ENCODE results near the gene TBX19. TPM values are rescaled to one million over a fixed set of nuclear protein-coding genes. Genes with fewer than 3 reads are reported as not detected.

Gene TBX19
- total and polyA plus RNA-seq, 4 donors = 1.0 to 3.6 (median 1.7) TPM

- TF ChIP-seq CTCF (IDR thresholded peaks at IDR 0.05; ENCODE audit: control extremely low read depth, extremely low read depth) = no peak
- Histone ChIP-seq H3K36me3 (ENCODE audit: control insufficient read depth in 4 of 4, insufficient read depth in 4 of 4, low read length in 4 of 4) (peaks cover 5 to 21% (median 13%) of the 10 kb centered on the region in 4 donors), H3K27me3 (ENCODE audit: control insufficient read depth in 3 of 3, insufficient read depth in 3 of 3, low read length in 2 of 3) (no peaks in the 10 kb centered on the region), H3K9me3 (ENCODE audit: control insufficient read depth in 4 of 4, insufficient read depth in 3 of 4, low read length in 3 of 4) (peaks cover 0 to 8% (median 5%) of the 10 kb centered on the region in 4 donors), H3K4me3 (no peak overlapping the region), H3K9ac (ENCODE audit: insufficient read depth in 1 of 2, low read length in 2 of 2) (no peak overlapping the region), H3K4me1 (ENCODE audit: control insufficient read depth in 5 of 5, insufficient read depth in 5 of 5, low read length in 5 of 5) (peaks cover 0 to 2% (median 0%) of the 10 kb centered on the region in 5 donors), H3K27ac (ENCODE audit: low read depth in 1 of 2, low read length in 1 of 2) (no peak overlapping the region)
- WGBS, 2 donors = 81 to 84% methylated on average over 3 of the region's 3 CpGs
- no peak for DNase-seq
- no peak for ATAC-seq (ENCODE audit: insufficient read depth, low FRiP score)
Observed at GRCh38 chr1:168252204-168252733, 28.4 kb upstream of the TBX19 start.

- TF ChIP-seq CTCF (IDR thresholded peaks at IDR 0.05; ENCODE audit: control extremely low read depth, extremely low read depth) = no peak
- peaks cover 0 to 8% (median 3%) of the 10 kb centered on the region in 5 donors for H3K4me1 ChIP-seq (ENCODE audit: control insufficient read depth in 5 of 5, insufficient read depth in 5 of 5, low read length in 5 of 5)
- H3K9me3 ChIP-seq (ENCODE audit: control insufficient read depth in 4 of 4, insufficient read depth in 3 of 4, low read length in 3 of 4) = peaks cover 0 to 8% (median 5%) of the 10 kb centered on the region in 4 donors
- H3K9ac ChIP-seq (ENCODE audit: insufficient read depth in 1 of 2, low read length in 2 of 2) = no peak overlapping the region
- ATAC-seq (ENCODE audit: insufficient read depth, low FRiP score) = no peak
- 94 to 98% methylated on average over 2 of the region's 2 CpGs for WGBS, 2 donors
- H3K36me3 ChIP-seq (ENCODE audit: control insufficient read depth in 4 of 4, insufficient read depth in 4 of 4, low read length in 4 of 4) = peaks cover 0 to 11% (median 6%) of the 10 kb centered on the region in 4 donors
- H3K27me3 ChIP-seq (ENCODE audit: control insufficient read depth in 3 of 3, insufficient read depth in 3 of 3, low read length in 2 of 3) = no peaks in the 10 kb centered on the region
- no peak for DNase-seq
- H3K4me3 ChIP-seq = no peak overlapping the region
- H3K27ac ChIP-seq (ENCODE audit: low read depth in 1 of 2, low read length in 1 of 2) = no peak overlapping the region
Observed at GRCh38 chr1:168256164-168256563, 24.5 kb upstream of the TBX19 start.

GRCh38 chr1:168257397-168257796 is 23.3 kb upstream of the TBX19 start:
- WGBS, 2 donors = 68 to 73% methylated on average over 2 of the region's 2 CpGs

More at GRCh38 chr1:168257397-168257796, 23.3 kb upstream of the TBX19 start:
- Histone ChIP-seq H3K27me3 (ENCODE audit: control insufficient read depth in 3 of 3, insufficient read depth in 3 of 3, low read length in 2 of 3) (no peaks in the 10 kb centered on the region), H3K9me3 (ENCODE audit: control insufficient read depth in 4 of 4, insufficient read depth in 3 of 4, low read length in 3 of 4) (peaks cover 0 to 8% (median 5%) of the 10 kb centered on the region in 4 donors), H3K27ac (ENCODE audit: low read depth in 1 of 2, low read length in 1 of 2) (no peak overlapping the region), H3K4me3 (no peak overlapping the region), H3K36me3 (ENCODE audit: control insufficient read depth in 4 of 4, insufficient read depth in 4 of 4, low read length in 4 of 4) (peaks cover 0 to 11% (median 4%) of the 10 kb centered on the region in 4 donors), H3K4me1 (ENCODE audit: control insufficient read depth in 5 of 5, insufficient read depth in 5 of 5, low read length in 5 of 5) (peaks cover 0 to 8% (median 4%) of the 10 kb centered on the region in 5 donors), H3K9ac (ENCODE audit: insufficient read depth in 1 of 2, low read length in 2 of 2) (no peak overlapping the region)
- DNase-seq = no peak
- no peak for TF ChIP-seq CTCF (IDR thresholded peaks at IDR 0.05; ENCODE audit: control extremely low read depth, extremely low read depth)
- ATAC-seq (ENCODE audit: insufficient read depth, low FRiP score) = no peak

All from lung (tissue), 12 donors.